Activated CD4-positive, alpha-beta T cell treated with anti-CD3 and anti-CD28 coated beads, Interleukin-2, amount 10 ng/mL, durations not matched to agents 24 days and 14 days (primary cell): ENCODE results near the gene C1orf50. TPM values are rescaled to one million over a fixed set of nuclear protein-coding genes. Genes with fewer than 3 reads are reported as not detected.
"Not testable (repeated sequence)": the region's sequence is repeated elsewhere in the genome, so short reads cannot be mapped to it uniquely, and the experiment has no call there.

Source experiments
- DNase-seq: peaks from one replicate; pipeline ENCODE4 v3.0.0; 2022
- H3K27ac Mint-ChIP-seq: one replicate; pipeline ENCODE4 v1.8.0; 2022; ENCODE audit warnings: mild to moderate bottlenecking, mixed read lengths
- H3K27me3 Mint-ChIP-seq: one replicate; pipeline ENCODE4 v1.8.0; 2022; ENCODE audit warnings: mixed read lengths
- H3K36me3 Mint-ChIP-seq: one replicate; pipeline ENCODE4 v1.8.0; 2022; ENCODE audit warnings: low read depth, mild to moderate bottlenecking, mixed read lengths
- H3K4me1 Mint-ChIP-seq: one replicate; pipeline ENCODE4 v1.8.0; 2021; ENCODE audit warnings: mixed read lengths
- H3K4me3 Mint-ChIP-seq: one replicate; pipeline ENCODE4 v1.8.0; 2022; ENCODE audit warnings: mild to moderate bottlenecking, moderate library complexity, mixed read lengths
- H3K9me3 Mint-ChIP-seq: one replicate; pipeline ENCODE4 v1.8.0; 2021; ENCODE audit warnings: mixed read lengths
- intact Hi-C: fragments of 100-400 bp; cut with micrococcal nuclease; formaldehyde crosslinking; loops from one replicate; pipeline ENCODE4 v1.15.1; 2023
- total RNA-seq: library from RNA; stranded (reverse); gene quantifications from 2 replicates; pipeline ENCODE4 v1.2.3, GENCODE V29; 2022

Gene C1orf50
- total RNA-seq, 1 donor from 2014 or later, result 6.2 TPM

DNA sequence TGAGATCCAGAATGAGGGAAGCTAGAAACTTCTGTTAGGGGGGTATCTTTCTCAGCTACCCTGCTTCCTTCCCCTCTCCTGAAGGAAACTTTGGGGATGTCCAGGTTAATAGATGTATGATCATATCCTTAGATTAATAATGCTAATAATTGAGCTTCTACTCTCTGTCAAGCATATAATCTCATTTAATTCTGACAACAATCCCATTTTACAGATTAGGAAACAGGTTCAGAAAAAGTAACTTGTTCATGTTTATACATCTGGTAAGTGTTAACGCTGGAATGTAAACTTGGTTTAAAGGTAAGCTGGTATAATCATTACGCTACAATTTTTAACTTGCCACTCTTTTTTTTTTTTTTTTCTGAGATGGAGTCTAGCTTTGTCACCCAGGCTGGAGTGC, 16.0 kb downstream of the C1orf50 start:
- no peak for DNase-seq
- Mint-ChIP-seq H3K4me3 (no peak overlapping the region), H3K27me3 (no peaks in the 10 kb centered on the region), H3K9me3 (no peaks in the 10 kb centered on the region), H3K27ac (no peak overlapping the region), H3K36me3 (peaks cover 39% of the 10 kb centered on the region), H3K4me1 (peaks cover 26% of the 10 kb centered on the region)
- intact Hi-C loops, result no loop called here

DNA sequence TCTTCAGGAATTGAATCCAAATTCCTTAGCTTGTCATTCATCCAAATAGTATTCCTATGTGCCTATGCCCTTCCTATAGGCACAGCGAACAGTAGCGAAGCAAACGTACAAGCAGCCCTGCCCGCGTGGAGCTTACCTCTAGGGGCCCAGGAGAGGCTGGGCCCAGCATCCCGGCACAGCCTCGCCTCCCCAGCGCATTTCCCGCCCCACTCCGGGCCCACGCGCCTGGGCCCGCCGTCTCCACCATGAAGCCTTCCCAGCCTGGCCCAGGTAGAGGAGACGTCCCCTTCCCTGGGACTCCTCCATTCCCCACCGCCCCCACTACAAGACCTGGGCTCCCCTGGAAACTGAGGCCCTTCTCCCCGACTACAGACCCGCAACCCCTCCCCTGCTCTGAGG, 17.5 kb downstream of the C1orf50 start:
- Mint-ChIP-seq H3K4me3 (no peak overlapping the region), H3K36me3 (peaks cover 30% of the 10 kb centered on the region), H3K4me1 (peaks cover 20% of the 10 kb centered on the region), H3K27ac (no peak overlapping the region), H3K27me3 (no peaks in the 10 kb centered on the region), H3K9me3 (no peaks in the 10 kb centered on the region)
- intact Hi-C loops, result no loop called here
- no peak for DNase-seq

GRCh38 chr1:42784946-42785693, 18.1 kb downstream of the C1orf50 start, which contains the start of gene TMEM269:
Gene TMEM269 (plus strand): TSS chr1:42784991. CDS start chr1:42789894, 4,903 bp downstream.
- Mint-ChIP-seq H3K27ac (no peak within 1 kb of the TSS), H3K9me3 (no peaks in the 10 kb centered on the region), H3K27me3 (no peaks in the 10 kb centered on the region), H3K4me3 (peak within 1 kb of the TSS; percentile 78), H3K4me1 (peaks cover 17% of the 10 kb centered on the region), H3K36me3 (peaks cover 28% of the 10 kb centered on the region)
- intact Hi-C loops, result no loop called here
- peak; percentile 84 for DNase-seq

- Mint-ChIP-seq H3K4me3 (no peak overlapping the region), H3K4me1 (peaks cover 12% of the 10 kb centered on the region), H3K27me3 (no peaks in the 10 kb centered on the region), H3K9me3 (no peaks in the 10 kb centered on the region), H3K36me3 (peaks cover 22% of the 10 kb centered on the region), H3K27ac (no peak overlapping the region)
- intact Hi-C loops, result no loop called here
- no peak for DNase-seq
These were observed 19.0 kb downstream of the C1orf50 start for GRCh38 chr1:42786097-42786496.

- Mint-ChIP-seq H3K4me3 (no peak overlapping the region), H3K4me1 (peaks cover 12% of the 10 kb centered on the region), H3K36me3 (peaks cover 13% of the 10 kb centered on the region), H3K9me3 (no peaks in the 10 kb centered on the region), H3K27ac (no peak overlapping the region), H3K27me3 (no peaks in the 10 kb centered on the region)
- no peak for DNase-seq
- intact Hi-C loops, result no loop called here
These were observed 21.0 kb downstream of the C1orf50 start for GRCh38 chr1:42788021-42788420.

DNA sequence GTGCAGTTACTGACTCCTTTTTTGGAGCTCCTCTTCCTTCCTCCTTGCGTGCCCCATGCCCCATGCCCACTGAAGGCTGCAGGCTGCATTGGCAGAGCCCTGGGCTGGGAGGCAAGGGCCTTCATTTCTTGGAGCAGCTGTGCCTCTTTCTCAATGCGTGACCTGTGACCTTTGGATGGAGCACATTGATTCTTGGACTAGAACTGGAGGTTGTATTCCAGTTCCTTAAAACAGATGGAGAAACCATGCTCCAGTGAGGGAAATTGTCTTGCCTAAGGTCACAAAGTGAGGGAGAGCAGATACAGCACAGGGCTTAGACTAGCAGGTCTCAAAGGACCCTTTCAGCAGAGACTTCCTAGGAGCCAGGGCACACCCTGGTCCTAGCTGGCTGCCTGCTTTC, 26.8 kb downstream of the C1orf50 start:
- no peaks in the 10 kb centered on the region for H3K4me1 Mint-ChIP-seq

GRCh38 chr1:42797414-42797813, 30.4 kb downstream of the C1orf50 start:
- H3K9me3 Mint-ChIP-seq, result no peaks in the 10 kb centered on the region
- peaks cover 21% of the 10 kb centered on the region for H3K27me3 Mint-ChIP-seq
- H3K4me1 Mint-ChIP-seq, result no peaks in the 10 kb centered on the region
- intact Hi-C loops, result no loop called here
- DNase-seq, result no peak
- H3K36me3 Mint-ChIP-seq, result no peaks in the 10 kb centered on the region
- H3K27ac Mint-ChIP-seq, result no peak overlapping the region
- H3K4me3 Mint-ChIP-seq, result no peak overlapping the region

More for the DNA sequence above, 26.8 kb downstream of the C1orf50 start:
- intact Hi-C loops, result no loop called here
- Mint-ChIP-seq H3K27ac (no peak overlapping the region), H3K27me3 (peaks cover 12% of the 10 kb centered on the region), H3K36me3 (no peaks in the 10 kb centered on the region), H3K4me3 (no peak overlapping the region), H3K9me3 (no peaks in the 10 kb centered on the region)
- no peak for DNase-seq

- H3K9me3 Mint-ChIP-seq, result no peaks in the 10 kb centered on the region
- H3K36me3 Mint-ChIP-seq, result no peaks in the 10 kb centered on the region
- H3K27ac Mint-ChIP-seq, result no peak overlapping the region
- H3K4me3 Mint-ChIP-seq, result no peak overlapping the region
- peaks cover 21% of the 10 kb centered on the region for H3K27me3 Mint-ChIP-seq
- intact Hi-C loops, result no loop called here
- no peak for DNase-seq
- no peaks in the 10 kb centered on the region for H3K4me1 Mint-ChIP-seq
These were observed 30.9 kb downstream of the C1orf50 start for GRCh38 chr1:42797979-42798378.

DNA sequence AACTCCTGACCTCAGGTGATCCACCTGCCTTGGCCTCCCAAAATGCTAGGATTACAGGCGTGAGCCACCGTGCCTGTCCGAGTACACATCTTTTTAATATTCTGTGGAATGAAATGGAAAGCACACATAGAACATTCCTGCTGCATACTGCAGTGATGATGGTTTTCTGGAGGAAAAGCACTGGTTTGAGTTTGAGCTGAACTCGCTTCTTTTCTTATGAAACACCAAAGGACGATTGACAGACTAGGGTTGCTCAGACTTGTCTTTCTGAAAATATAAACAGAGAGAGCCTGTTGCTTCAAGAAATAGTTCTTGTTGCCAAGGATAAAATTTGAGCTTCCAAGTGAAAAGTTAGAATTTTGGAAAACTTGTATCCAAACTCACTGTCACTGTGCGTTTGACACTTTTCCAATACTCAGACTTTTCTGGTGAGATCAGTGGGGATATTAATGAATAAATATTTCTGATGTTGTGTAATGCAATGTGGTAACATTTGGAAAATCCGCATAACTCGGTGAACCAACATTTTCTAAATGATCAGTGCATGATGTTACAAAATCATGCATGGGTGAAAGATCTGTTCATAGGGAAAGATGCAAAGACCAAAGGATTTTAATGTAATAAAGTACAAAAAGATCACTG, 34.9 kb downstream of the C1orf50 start:
- H3K36me3 Mint-ChIP-seq, result peaks cover 5% of the 10 kb centered on the region
- H3K4me3 Mint-ChIP-seq, result no peak overlapping the region
- peaks cover 10% of the 10 kb centered on the region for H3K27me3 Mint-ChIP-seq
- intact Hi-C loops, result no loop called here
- peaks cover 2% of the 10 kb centered on the region for H3K4me1 Mint-ChIP-seq
- no peak overlapping the region for H3K27ac Mint-ChIP-seq
- H3K9me3 Mint-ChIP-seq, result peaks cover 3% of the 10 kb centered on the region
- no peak for DNase-seq

DNA sequence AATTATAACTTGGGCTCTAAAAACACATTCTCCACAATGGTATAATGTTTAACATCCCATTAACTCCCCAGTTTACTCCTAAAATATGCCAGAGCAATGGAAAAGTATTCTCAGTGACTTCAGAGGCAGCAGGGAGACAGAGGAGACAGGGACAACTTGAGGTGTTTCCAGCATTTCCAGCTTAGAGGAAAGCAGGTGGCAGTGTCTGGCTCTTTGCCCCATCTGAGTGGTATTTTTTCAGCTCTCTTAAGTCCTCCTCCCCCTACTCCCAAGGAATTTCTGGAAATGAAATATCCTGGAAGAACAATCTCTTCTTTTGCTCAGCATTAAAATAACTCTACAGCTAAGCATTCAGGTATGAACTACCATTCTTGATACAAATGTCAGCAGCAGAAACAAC, 39.1 kb downstream of the C1orf50 start:
- intact Hi-C loops, result no loop called here
- H3K27me3 Mint-ChIP-seq, result peaks cover 3% of the 10 kb centered on the region
- H3K4me1 Mint-ChIP-seq, result peaks cover 10% of the 10 kb centered on the region
- no peak overlapping the region for H3K27ac Mint-ChIP-seq
- H3K9me3 Mint-ChIP-seq, result peaks cover 3% of the 10 kb centered on the region
- no peak overlapping the region for H3K4me3 Mint-ChIP-seq
- DNase-seq, result no peak
- peaks cover 7% of the 10 kb centered on the region for H3K36me3 Mint-ChIP-seq

DNA sequence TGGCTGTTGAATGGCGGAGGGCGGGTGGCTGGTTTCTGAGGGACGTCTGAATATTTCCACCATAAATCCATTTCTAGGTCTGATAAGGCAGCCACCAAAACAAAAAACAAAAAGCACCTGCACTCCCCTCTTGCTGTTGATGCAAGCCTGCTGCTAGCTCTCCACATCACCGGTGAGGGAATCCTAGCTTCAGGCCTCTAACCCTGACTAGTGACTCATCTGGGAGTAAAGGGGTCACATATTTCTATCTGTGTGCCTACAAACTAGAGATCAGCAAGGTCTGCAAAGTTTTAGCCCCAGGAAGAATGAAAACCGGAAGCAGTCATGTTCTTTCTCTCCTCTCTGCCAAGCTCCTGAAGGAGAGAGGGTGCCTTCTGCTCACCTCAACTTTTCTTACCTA, 39.5 kb downstream of the C1orf50 start:
- Mint-ChIP-seq H3K27ac (no peak overlapping the region), H3K4me3 (no peak overlapping the region), H3K9me3 (peaks cover 3% of the 10 kb centered on the region), H3K36me3 (peaks cover 7% of the 10 kb centered on the region), H3K4me1 (peaks cover 10% of the 10 kb centered on the region), H3K27me3 (peaks cover 3% of the 10 kb centered on the region)
- no peak for DNase-seq
- intact Hi-C loops, result no loop called here

GRCh38 chr1:42807056-42807668, 40.1 kb downstream of the C1orf50 start:
- Mint-ChIP-seq H3K4me3 (no peak overlapping the region), H3K9me3 (peaks cover 3% of the 10 kb centered on the region), H3K36me3 (peaks cover 7% of the 10 kb centered on the region), H3K27me3 (no peaks in the 10 kb centered on the region), H3K4me1 (peaks cover 10% of the 10 kb centered on the region), H3K27ac (no peak overlapping the region)
- intact Hi-C loops, result no loop called here
- DNase-seq, result no peak

DNA sequence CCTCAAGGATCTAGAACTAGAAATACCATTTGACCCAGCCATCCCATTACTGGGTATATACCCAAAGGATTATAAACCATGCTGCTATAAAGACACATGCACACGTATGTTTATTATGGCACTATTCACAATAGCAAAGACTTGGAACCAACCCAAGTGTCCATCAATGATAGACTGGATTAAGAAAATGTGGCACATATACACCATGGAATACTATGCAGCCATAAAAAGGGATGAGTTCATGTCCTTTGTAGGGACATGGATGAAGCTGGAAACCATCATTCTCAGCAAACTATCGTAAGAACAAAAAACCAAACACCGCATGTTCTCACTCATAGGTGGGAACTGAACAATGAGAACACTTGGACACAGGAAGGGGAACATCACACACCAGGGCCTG, 47.8 kb downstream of the C1orf50 start:
- intact Hi-C loops, H3K27ac Mint-ChIP-seq, DNase-seq, H3K9me3 Mint-ChIP-seq, H3K36me3 Mint-ChIP-seq, H3K27me3 Mint-ChIP-seq, H3K4me3 Mint-ChIP-seq: not testable (repeated sequence)
- peaks cover 17% of the 10 kb centered on the region for H3K4me1 Mint-ChIP-seq

- intact Hi-C loops, result no loop called here
- no peaks in the 10 kb centered on the region for H3K9me3 Mint-ChIP-seq
- peak overlapping the region; percentile 83 for H3K27ac Mint-ChIP-seq
- H3K4me3 Mint-ChIP-seq, result peak overlapping the region; percentile 82
- DNase-seq, result peak; percentile 69
- peaks cover 6% of the 10 kb centered on the region for H3K36me3 Mint-ChIP-seq
- peaks cover 17% of the 10 kb centered on the region for H3K4me1 Mint-ChIP-seq
- H3K27me3 Mint-ChIP-seq, result no peaks in the 10 kb centered on the region
These were observed 49.0 kb downstream of the C1orf50 start for GRCh38 chr1:42815941-42816584.
